GM20431 (cell line): ENCODE results near the gene PAXX.

Source experiments
- in situ Hi-C: fragments of 300-500 bp; cut with MseI, MboI; formaldehyde crosslinking; loops from one replicate; pipeline ENCODE4 v1.15.0; 2020; ENCODE audit warnings: low sequenced_read_pairs; ENCODE audit not compliant: unreplicated experiment

Gene PAXX

GRCh38 chr9:136980669-136981478 lies 11.3 kb upstream of the PAXX start:
- in situ Hi-C loops: no loop called here

DNA sequence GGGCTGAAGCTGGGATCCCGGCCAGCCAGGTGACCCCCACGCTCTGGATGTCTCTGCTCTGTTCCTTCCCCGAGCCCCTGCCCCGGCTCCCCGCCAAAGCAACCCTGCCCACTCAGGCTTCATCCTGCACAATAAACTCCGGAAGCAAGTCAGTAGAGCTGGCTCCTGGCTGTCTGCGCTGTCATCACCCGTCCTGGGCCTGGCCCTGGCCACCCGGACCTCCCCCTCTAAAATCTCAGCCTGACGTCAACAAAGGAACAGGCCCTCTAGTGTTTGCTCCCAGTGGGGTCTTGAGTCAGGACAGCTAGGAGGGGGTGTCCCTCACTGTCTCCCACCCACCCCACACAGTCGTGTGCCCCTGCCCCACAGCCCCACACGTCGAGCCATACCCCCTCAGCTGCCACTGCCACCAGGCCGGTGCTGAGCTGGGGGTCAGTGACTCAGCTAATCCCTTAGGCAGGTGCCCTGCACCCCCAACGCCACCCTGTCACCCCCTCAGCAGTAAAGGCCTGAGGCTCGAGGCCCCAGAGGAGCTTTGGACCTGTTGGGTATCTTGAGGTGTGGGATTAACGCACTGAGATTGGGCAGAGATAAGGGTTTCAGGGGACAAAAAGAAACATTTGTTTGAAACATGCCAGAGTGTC lies 10.5 kb upstream of the PAXX start:
- in situ Hi-C loops: no loop called here

GRCh38 chr9:136982232-136983051 lies 9.8 kb upstream of the PAXX start, which contains the start of gene LCNL1:
LCNL1 (plus strand) TSS chr9:136982993; CDS start chr9:136983587, 594 bp downstream.
- in situ Hi-C loops: no loop called here

- in situ Hi-C loops: no loop called here
These were observed 9.1 kb upstream of the PAXX start for GRCh38 chr9:136983167-136983566.

GRCh38 chr9:136983656-136984314 lies 8.4 kb upstream of the PAXX start:
- in situ Hi-C loops: no loop called here

DNA sequence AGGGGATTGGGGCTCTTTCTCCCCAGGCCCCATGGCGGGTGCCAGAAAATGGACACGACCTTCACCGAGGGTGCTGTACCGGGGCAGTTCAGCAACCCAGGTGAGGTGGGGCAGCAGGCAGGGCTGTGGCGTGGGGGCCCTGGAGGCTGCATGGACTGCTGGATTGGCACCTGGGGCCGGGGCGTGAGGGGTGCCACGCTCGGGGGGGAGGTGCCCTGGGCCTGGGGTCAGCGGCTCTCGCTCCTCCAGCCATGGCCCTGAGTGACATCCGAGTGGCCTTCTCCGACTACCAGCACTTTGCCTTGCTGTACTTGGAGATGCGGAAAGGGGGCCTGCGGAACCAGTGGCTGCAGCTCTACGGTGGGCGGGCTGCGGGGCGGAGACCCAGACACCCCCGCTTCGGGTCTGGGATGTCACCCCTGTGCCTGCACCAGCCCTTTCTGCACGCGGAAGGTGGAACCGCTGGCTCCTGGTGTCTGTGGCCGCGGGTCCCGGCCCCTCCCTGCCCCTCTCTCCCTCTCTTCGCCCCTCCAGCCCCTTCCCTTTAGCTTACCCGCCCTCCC lies 7.7 kb upstream of the PAXX start:
- in situ Hi-C loops: no loop called here

DNA sequence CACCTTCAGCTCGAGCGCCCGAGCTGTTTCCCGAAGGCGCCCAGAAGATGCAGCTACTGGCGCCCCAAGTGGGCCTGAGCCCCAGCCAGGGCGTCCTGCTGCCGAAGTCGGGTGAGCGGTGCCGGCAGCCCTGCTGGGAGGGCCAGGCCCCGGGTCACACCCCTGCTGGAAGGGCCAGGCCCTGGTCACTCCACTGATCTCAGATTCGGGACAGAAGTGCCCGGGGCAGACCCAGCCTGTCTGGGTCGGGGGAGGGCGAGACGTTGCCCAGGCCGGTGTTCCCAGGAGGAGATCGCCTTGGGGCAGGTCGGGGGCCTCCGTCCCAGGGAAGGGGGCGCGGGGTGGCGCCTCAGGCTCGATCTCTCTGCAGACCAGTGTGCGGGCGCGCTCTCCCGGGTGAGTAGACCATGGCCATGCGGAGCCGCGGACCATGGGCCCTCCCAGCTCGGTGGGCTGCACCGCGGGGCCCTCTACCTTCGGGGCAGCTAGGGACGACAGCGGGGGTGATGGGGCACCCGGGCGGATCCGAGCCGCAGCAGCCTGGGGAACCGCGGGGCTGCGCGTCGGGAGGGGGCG lies 7.1 kb upstream of the PAXX start:
- in situ Hi-C loops: no loop called here

GRCh38 chr9:136985853-136986252 lies 6.4 kb upstream of the PAXX start:
- in situ Hi-C loops: no loop called here

- in situ Hi-C loops: no loop called here
These were observed 3.4 kb upstream of the PAXX start for GRCh38 chr9:136988872-136989271.

DNA sequence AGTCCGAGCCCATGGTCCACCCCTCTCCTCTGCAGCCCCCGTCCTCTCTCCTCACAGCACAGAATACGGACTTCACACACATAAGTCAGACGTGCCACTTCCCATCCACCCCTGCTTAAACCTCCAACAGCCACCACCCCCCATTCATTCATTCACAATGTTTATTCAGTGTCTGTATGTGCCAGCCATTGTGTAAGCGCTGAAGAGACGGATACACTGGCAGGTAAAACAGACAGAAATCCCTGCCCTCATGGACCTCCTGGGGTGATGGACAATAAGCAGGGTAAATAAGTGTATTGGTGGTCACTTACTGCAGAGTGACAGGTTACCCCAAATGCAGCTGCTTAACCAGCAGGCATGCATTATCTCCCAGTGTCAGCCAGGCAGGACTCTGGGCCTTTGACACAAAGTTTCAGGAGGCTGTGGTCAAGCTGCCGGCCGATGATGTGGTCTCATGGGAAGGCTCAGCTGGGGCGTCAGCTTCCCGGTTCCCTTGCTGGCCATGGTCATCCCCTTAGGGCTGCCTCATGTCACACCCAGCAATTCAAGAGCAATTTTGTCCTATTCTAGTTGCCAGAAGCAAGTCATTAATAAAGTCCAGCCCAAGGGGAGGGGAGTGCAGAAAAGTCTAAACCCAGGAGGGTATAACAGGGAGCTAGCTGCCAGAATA lies 1.8 kb upstream of the PAXX start:
- in situ Hi-C loops: no loop called here

DNA sequence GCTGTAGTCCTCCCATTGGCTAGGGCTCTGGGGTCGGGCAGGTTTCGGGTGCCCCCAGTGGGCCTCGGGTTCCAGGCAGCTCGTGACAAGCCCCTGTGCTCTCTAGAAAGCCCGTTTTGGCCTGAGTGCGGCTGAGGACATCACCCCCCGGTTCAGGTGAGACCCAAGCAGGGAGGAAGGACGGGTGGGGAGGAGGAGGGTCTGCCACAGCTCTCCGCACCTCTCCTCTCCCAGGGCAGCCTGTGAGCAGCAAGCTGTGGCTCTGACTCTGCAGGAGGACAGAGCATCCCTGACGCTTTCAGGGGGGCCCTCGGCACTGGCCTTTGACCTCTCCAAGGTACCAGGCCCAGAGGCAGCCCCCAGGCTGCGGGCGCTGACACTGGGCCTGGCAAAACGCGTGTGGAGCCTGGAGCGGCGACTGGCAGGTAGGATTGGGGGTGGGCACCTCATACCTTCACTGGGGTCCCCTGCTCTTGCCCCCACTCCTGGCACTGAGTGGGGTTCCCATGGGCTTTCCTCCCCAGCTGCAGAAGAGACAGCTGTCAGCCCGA lies 672 bp downstream of the PAXX start:
- in situ Hi-C loops: no loop called here

- in situ Hi-C loops: no loop called here
These were observed 2.1 kb downstream of the PAXX start for GRCh38 chr9:136994180-136994887.

- in situ Hi-C loops: no loop called here
These were observed 2.6 kb downstream of the PAXX start for GRCh38 chr9:136994888-136995230.

- in situ Hi-C loops: no loop called here
These were observed 3.1 kb downstream of the PAXX start for GRCh38 chr9:136995362-136995761.

- in situ Hi-C loops: no loop called here
These were observed 3.6 kb downstream of the PAXX start for GRCh38 chr9:136995772-136996311.

- in situ Hi-C loops: no loop called here
These were observed 4.4 kb downstream of the PAXX start, which contains the start of gene CLIC3 for GRCh38 chr9:136996361-136997292. CLIC3 (minus strand) TSS chr9:136996568; CDS start chr9:136996543, 25 bp downstream.

DNA sequence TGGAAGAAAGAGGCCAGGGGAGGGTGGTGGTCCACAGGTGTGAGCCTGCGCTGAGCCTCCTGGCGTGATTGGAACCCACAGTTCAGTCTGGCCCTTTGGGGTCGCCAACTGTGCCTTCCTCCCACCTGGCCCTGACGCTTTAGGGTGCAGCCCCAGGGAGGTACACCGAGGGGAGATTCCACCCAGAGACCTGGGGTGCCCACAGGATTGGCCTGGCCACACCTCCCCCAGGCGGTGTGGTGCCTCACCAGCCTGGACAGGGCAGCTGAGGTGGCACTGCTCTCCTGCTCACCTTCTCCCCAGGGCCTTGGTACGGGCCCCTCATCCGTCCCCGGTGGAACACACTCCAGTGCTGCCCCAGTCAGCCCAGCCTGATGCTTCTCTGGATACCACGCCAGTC lies 5.1 kb downstream of the PAXX start:
- in situ Hi-C loops: no loop called here
